GM21390 (cell line): Measurements from ENCODE around the gene TYW5.
A peak's percentile ranks its signal among the peaks of the same experiment; 100 is the strongest.
"Not testable (repeated sequence)": the region's sequence is repeated elsewhere in the genome, so short reads cannot be mapped to it uniquely, and the experiment has no call there.

Experiments
- ATAC-seq: cut with Tn5 transposase; IDR thresholded peaks from one replicate; pipeline ENCODE4 v1.9.1; 2021; ENCODE audit not compliant: unreplicated experiment

The TYW5 gene

GRCh38 chr2:199923924-199924323, 31.4 kb downstream of the TYW5 start:
- no peak for ATAC-seq

DNA sequence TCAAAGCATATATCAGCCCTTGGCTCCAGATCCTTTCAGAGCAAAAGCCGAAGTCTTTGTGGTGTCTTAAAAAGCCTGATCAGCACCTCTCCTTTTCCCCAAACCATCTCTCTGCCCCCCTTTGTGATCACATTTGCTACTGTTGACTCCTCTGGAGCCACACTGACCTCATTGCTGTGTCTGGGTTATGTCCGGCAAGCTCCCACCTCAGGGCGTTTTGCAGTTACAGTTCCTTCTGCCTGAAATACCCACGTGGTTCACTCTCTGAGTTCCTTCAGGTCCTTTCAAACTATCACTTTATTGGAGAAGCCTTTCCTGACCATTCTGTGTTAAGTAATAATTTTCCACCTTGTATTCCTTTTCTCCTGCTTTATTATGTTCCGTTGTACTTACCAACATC, 32.4 kb downstream of the TYW5 start:
- ATAC-seq: no peak

DNA sequence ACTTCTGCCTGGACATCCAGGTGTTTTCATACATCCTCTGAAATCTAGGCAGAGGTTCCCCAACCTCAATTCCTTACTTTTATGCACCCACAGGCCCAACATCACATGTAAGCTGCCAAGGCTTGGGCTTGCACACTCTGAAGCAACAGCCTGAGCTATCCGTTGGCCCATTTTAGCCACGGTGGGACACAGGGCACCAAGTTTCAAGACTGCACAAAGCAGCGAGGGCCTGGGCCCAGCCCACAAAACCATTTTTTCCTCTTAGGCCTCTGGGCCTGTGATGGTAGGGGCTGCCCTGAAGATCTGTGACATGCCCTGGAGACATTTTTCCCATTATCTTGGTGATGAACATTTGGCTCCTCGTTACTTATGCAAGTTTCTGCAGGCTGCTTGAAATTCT, 38.3 kb downstream of the TYW5 start:
- ATAC-seq: no peak

- no peak for ATAC-seq
Observed at GRCh38 chr2:199914372-199914958, 40.8 kb downstream of the TYW5 start.

DNA sequence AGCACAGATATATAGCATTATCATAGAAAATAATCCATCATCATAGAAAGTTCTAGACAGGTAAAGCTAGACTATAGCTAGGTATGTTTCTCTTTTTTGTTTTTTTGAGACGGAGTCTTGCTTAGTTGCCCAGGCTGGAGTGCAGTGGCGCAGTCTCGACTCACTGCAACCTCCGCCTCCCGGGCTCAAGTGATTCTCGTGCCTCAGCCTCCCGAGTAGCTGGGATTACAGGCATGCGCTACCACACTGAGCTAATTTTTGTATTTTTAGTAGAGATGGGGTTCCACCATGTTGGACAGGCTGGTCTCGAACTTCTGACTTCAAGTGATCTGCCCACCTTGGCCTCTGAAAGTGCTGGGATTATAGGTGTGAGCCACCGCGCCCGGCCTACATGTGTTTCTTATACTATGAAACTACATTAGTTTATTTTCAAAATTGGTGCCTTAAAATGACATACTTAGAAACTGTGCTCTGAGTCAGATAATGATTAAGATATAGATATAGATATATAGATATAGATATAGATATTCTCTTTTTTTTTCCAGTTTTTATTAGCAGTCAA, 42.7 kb downstream of the TYW5 start:
- not testable (repeated sequence) for ATAC-seq

GRCh38 chr2:199911877-199912161, 43.5 kb downstream of the TYW5 start:
- ATAC-seq: no peak

- peak; percentile 89 for ATAC-seq
Observed at GRCh38 chr2:199911052-199911876, 44.0 kb downstream of the TYW5 start, which contains the start of gene C2orf69. Gene C2orf69, plus strand, starts transcription at chr2:199911293. Its CDS starts 146 bp downstream, at chr2:199911439.

DNA sequence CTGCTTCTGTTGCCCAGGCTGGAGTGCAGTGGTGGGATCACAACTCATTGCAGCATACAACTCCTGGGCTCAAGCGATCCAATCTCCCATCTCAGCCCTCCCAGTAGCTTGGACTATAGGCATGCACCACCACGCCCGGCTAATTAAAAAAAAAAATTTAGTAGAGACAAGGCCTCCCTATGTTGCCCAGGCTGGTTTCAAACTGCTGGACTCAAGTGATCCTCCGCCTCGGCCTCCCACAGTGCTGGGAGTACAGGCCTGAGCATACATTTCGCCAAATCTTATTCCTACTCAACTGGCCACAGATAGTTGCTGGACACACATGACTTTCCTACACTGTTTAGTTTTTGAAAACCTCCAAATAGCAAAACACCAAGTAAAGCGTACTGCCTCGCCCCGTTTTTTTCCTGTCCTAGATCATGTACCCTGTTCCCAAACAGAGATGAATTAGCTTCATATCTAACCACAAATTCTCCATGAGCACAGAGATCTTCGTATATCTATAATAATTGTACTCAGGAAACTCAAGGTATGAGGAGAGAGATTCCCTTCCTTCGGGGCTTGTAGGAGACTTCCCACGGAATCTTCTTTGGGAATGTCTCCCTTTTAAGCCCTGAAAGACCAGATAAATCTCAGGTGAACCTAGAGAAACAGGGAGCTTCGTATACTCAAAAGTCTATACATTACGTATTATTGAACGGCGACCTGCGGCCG, 44.8 kb downstream of the TYW5 start:
- ATAC-seq: no peak

GRCh38 chr2:199907008-199907714, 48.1 kb downstream of the TYW5 start:
- ATAC-seq: no peak

GRCh38 chr2:199903111-199903510, 52.2 kb downstream of the TYW5 start:
- ATAC-seq: no peak

DNA sequence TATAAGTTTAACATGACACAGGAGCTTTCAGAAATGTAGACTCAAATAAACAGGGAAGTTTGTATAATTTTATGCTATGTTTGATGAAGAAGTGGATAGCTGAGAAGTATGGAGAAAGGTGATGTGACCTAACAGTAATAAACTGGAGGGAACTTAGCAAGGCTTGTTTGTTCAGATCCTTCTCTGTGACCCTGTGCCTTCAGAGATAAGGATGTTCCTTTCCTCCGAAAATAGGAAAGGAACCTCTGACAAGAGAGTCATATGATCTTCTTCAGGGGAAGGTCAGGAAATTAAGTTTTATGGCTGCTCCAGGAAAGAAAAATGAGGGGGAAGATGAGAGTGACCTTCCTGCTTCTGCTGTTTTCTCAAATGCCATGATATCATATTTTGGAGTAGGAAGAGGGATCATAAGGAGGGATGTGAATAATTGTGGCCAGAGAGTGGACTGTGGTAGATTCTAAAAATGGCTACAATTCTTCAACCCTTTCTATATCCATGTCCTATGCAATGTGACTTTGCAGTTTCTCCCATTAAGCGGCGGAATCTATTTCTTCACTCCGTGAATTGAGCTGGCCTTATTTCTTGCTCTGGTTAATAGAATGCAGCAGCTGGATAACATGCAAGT, 52.7 kb downstream of the TYW5 start:
- no peak for ATAC-seq

DNA sequence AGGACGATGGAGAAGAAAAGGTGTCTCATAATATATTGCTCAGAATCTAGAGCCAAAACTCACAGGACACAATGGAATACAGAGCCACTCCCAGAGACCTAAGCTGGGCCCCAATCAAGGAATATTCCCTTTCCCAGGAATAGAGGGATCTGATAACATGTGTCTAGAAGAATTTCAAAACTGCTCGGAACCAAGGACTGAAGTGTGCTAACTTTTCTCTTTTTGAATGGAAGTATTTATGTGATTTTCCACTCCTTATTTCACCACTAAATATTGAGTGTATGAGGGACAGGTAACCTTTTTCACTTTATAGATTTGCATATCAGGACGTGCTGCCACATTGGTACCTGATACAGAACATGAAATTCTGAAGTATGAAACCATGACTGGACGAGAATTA, 53.3 kb downstream of the TYW5 start:
- no peak for ATAC-seq

- no peak for ATAC-seq
Observed at GRCh38 chr2:199896617-199897016, 58.7 kb downstream of the TYW5 start.

DNA sequence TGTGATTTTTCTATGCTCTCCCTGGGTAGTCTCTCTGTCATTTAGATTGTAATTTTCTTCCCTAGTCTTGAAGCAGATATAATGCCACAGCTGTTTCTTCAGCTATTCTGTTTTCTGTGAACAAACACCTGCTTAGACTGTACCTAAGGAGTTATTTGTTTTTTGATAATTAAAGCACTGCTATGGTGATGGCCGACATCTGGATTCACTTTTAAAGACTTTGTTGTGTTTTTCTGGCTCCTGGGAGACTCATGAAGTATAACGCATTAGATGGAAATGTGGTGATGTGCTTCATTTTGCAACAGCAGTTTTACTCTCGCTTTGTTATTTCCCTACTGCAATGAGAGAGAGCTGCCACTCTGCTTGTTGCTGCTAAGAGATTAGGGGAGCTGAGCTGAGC, 59.9 kb downstream of the TYW5 start:
- no peak for ATAC-seq

DNA sequence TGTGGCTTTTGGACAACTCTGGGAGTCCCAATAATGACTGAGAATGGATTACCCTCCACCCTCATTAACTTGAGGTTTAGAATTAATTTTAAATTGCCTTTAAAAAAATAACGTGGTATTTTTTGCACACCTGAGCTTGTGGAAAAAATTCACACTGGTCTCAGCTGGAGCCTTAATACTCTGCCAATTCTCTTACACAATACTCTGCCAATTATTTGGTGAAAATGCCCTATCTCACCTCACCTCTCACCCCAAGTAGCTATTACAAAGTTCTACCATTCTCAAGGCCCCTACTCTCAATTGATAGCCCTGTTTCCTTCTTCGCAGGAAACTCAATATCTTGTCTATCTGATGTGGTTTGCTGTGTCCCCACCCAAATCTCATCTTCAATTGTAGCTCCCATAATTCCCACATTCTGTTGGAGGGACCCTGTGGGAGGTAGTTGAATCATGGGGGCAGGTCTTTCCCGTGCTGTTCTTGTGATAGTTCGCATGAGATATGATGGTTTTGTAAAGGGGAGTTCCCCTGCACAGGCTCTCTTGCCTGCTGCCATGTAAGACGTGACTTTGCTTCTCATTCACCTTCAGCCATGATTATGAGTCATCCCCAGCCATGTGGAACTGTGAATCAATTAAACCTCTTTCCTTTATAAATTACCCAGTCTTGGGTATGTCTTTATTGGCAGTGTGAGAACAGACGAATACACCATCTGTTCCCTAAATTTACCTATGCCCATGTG, 71.6 kb downstream of the TYW5 start:
- ATAC-seq: no peak

- ATAC-seq: no peak
Observed at GRCh38 chr2:199882667-199883066, 72.6 kb downstream of the TYW5 start.
